Embryonic facial prominence (tissue), 1 donor: ENCODE results near the gene OR2A7.
"Not testable (repeated sequence)": the region's sequence is repeated elsewhere in the genome, so short reads cannot be mapped to it uniquely, and the experiment has no call there.

Experiments used
- DNase-seq: peaks from one replicate; pipeline ENCODE4 v3.0.0-alpha.2; 2016; ENCODE audit errors: extremely low spot score

OR2A7 gene, protein sequence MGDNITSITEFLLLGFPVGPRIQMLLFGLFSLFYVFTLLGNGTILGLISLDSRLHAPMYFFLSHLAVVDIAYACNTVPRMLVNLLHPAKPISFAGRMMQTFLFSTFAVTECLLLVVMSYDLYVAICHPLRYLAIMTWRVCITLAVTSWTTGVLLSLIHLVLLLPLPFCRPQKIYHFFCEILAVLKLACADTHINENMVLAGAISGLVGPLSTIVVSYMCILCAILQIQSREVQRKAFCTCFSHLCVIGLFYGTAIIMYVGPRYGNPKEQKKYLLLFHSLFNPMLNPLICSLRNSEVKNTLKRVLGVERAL

DNA sequence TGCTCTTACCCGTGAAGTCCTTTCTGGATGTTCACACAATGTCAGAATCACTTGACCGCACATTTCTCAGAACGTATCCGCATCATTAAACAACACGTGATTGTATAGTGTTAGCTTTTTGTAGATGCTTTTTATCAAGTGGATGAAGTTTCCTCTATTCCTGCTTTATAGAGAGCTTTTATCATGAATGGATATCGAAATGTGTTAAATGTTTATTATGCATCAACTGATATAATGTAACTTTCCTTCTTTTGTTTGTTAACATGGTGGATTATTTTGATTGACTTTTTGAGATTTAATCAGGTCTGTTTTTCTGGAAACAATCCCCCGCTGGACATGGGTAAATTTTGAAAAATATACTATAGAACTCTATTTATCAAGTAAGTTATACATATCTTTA is at the start of gene OR2A7:
Gene OR2A7 (minus strand): TSS at position 101 of the 400 bp plus-strand sequence. CDS start 5,164 bp downstream, outside the sequence.
- DNase-seq, result not testable (repeated sequence)

DNA sequence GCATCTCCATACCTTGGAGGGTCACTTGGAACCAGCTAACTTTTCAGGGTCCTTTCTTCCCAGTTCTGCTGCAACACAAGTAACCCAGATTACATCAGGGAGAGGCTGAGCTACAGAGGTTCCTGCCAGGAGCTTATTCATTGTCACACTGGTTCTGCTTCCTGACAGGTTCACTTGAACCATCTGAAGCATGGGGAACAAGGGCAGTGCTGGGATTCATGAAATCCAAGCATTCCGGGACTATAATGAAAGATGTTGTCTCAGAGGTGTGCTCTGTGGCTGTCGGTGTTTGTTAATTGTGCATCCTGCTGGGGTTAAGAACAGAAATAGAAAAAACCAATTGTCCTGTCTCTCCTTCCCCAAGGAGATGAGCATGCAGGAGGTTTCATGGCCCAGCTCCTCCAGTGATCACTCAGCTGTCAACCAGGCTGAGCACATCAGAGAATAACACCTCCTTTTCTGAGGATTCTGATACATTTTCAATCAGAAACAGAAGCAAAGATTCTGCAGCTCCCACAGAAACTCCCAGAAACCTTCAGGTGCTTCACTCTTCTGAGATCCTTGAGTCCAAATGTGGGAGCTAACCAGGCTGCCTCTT is 47.4 kb upstream of the OR2A7 start, which contains the start of gene OR2A1:
Gene OR2A1 (plus strand): TSS at position 548 of the 598 bp plus-strand sequence. CDS start 5,706 bp downstream, outside the sequence.
- not testable (repeated sequence) for DNase-seq

DNA sequence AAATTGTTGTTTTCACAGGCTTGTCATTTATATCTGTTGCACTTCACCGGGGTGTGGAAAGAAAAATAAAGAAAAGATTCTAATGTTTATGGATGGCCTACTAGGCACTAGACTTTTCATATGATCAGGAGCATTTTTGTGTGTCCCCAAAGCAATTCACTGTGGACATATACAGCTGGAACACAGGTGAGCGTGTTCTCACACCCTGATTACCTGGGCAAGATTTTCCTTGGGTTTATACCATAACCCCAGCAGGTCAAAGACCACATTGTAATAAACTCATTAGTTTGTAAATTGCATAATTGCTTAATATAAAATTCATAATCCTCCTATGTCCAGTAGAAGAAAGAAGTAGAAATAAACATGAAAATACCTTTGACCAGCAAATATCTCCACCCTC is 46.6 kb upstream of the OR2A7 start:
- DNase-seq, result not testable (repeated sequence)

DNA sequence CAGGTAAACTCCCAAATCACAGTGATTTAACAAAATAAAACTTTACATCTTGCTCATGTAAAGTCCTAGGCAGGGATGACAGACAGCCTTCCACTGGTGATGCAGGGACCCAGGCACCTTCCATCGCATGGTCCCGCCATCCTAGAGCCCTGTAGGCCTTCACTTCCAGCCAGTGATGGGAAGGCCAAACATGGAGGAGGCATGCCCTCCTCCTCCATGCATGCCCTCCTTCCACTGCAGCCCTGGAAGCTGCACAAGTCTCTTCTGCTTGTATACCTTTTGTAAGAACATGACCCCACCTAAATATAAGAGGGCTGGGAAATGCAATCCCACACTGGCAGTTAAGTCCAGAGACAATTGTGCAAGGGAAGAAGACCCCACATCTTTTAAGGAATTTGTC is 45.1 kb upstream of the OR2A7 start:
- not testable (repeated sequence) for DNase-seq

DNA sequence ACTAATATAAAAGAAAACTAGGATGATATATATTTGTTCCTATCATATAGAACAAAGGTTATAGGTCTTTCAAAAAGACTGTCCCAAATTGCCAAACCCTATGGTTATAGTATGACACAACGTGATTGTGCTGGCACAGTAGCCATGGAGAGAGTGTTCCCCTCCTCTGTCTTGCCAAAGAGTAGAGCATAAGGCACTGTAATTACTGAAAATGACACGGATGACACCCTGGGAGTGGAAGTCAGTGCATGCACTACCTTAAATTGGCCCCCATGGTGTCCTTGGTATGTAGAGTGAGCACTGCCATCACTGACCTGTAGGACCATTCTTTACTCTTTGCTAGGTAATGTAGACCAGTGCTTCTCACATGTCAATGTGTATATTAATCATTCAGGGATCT is 40.6 kb upstream of the OR2A7 start:
- DNase-seq, result not testable (repeated sequence)

DNA sequence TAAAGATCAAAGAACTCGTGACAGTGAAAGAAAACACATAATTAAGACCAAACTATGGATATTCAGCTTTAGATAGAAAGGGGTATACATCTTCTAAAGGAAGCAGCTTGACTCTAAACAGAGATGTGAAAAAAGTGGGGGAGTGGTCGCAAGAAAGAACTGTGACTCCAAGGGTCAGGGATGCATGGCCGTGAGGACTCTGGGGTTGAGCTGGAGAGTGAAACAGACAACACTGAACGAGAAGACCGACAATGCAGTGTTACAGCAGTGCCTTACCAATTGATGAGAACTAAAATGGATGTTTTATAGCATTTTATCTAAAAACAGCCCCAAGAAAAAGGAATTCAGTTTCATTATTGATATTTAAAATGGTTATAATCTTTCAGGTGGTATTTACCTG is 39.0 kb upstream of the OR2A7 start:
- not testable (repeated sequence) for DNase-seq

- DNase-seq, result not testable (repeated sequence)
Measured at GRCh38 chr7:144302578-144303303, 38.1 kb upstream of the OR2A7 start.

DNA sequence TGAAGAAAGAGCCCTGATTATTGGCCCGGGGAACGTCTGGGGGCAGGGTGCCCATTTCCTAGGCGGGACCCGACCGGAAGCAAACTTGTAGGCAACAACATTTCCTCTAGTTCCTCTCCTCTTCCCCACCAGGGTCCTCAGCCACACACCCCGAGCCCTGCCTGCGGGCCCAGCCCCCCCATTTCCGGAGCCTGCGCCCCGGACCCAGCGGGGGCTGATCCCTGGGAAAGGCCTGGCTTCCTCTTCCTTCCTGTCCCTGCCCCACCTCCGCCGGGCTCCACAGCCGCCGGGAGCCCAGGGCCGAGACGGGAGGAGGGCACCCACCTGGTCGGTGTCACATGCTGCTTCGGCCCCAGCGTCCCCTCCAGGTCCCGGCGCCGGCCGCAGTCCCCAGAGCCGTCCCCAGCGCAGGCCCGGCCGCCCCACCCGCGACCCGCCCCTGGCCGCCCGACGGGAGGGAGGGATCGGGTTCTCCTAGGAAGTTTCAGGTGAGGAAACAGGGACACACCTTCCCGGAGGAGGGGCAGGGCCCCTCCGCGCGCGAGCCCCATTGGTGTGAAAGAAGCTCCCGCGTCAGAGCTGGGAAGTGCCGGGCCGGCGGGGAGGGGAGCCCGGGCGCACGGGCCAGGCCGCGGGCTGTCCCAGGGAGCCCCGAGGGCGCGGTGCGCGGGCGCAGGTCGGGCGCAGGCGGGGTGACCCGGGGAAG is 29.4 kb upstream of the OR2A7 start:
- not testable (repeated sequence) for DNase-seq

DNA sequence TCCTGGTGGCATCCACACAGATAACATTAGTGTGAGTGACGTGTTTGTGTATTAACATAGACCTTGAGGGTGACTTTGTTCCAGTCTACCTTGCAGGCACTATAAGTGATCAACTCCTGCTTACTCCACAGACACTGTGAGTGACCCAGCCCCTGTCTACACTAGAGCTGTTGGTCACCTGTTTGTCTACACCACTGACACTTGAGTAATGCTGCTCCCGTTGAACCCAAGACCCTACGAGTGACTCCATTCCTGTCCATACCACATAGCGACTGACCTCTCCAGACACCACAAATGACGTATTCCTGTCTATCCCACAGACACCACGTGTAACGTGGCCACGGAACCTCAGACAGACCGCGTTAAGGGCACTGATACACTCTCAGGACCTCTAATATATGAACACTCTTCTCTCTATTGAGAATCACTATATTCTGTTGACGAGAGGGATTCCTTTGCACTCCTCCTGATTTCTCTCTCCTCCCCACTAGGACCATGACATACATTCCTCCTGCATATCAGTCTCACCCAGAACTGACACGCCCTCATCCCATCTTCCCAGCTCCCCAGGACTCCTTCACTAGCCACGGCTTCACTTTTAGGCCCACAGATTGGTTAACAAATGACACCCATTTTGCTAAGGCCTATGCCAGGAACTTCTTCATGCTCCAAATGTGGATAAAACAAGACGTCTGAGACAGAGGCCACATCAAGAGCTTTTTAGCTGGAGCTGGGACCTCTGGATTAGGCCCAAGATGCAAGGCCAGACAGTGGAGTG is 28.0 kb upstream of the OR2A7 start:
- not testable (repeated sequence) for DNase-seq

DNA sequence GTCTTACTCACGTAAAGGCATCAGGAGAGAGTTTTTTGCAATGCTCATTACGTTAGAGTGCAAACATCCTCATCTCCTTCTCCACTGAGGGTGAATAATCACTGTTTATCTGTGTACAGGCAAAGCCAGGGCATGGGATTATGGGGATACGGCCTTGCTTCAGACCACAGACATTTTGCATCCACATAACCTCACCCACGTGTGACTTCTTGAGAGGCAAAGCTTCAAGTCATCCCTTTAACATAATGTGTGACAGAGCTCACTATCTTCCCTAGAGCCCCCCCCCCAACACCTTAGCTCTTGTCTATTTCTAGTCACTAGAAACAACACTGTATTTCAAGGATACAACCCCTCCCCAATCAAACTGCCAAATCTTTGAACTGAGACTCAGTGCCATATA is 27.0 kb upstream of the OR2A7 start:
- DNase-seq, result not testable (repeated sequence)

- not testable (repeated sequence) for DNase-seq
Measured at GRCh38 chr7:144287171-144287784, 22.7 kb upstream of the OR2A7 start.

GRCh38 chr7:144283716-144284115 is 19.1 kb upstream of the OR2A7 start:
- not testable (repeated sequence) for DNase-seq

DNA sequence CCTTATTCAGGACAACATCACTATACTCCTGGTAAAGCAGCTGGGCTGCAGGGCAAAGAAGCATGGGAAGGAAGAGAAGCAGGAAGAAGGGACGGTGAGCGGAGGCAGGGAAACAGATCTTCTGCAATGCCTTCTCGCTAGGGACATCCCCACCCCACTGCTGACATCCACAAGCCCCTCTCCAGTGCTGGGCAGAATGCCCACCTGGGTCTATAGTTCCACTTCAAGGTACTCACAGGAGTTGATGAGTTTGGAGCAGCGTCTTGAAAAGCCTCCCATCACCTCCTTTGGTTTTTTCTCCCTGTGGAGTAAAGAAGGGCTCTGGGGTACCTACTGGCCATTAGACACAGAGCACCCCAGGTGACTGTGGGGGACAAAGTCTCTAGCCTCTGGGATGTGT is 17.9 kb upstream of the OR2A7 start:
- not testable (repeated sequence) for DNase-seq

- DNase-seq, result not testable (repeated sequence)
Measured at GRCh38 chr7:144281981-144282380, 17.4 kb upstream of the OR2A7 start.

GRCh38 chr7:144280010-144280409 is 15.4 kb upstream of the OR2A7 start:
- not testable (repeated sequence) for DNase-seq

GRCh38 chr7:144275281-144275680 is 10.7 kb upstream of the OR2A7 start:
- not testable (repeated sequence) for DNase-seq

- DNase-seq, result not testable (repeated sequence)
Measured at GRCh38 chr7:144269188-144269587, 4.6 kb upstream of the OR2A7 start, which contains the start of gene CTAGE8. Gene CTAGE8 (minus strand): TSS chr7:144269288. CDS start chr7:144269250, 38 bp downstream.

DNA sequence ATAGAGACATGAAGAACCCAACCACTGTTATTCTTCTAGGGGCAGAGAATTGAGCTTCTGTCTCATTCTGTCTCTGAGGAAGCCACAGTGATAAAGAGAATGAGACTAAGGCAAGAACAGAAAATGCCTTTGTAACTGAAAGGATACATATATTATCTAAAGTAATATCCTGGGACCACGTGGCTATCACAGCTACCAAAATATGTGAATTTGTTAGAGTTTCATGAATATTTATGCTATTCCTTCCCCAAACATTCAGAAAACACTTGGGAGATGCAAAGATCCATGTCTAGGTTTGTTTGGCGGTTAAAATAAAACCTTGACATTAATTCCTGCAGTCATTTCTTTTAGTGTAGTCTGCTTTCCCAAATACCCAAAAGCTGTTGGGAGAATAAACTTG is 2.5 kb downstream of the OR2A7 start:
- not testable (repeated sequence) for DNase-seq

GRCh38 chr7:144259067-144259466 is 5.5 kb downstream of the OR2A7 start:
- not testable (repeated sequence) for DNase-seq

DNA sequence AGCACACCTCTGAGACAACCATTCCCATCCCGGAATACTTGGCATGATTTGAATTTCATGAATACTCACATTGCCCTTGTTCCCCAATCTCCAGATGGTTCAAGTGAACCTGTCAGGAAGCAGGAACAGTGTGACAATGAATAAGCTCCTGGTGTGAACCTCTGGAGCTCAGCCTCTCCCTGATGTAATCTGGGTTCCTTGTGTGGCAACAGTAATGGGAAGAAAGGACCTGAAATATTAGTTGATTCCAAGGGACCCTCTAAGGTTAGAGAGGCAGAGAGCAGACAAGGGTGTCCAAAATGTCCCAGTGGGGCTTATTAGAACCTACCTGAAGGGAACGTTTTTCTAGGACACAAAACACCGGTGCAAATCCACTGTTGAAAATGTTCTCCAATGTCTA is 8.5 kb downstream of the OR2A7 start:
- no peak for DNase-seq
